Panc1 (cell line): ENCODE results near the gene TMEM151B.

ENCODE experiments used
- CTCF ChIP-seq: fragments of 450-650 bp; IDR thresholded peaks from 2 replicates; pipeline ENCODE4 v1.5.1; 2017; ENCODE audit warnings: mild to moderate bottlenecking
- REST ChIP-seq, 2 experiments: IDR thresholded peaks; 2 replicates each; pipeline ENCODE4 v1.6.1; 2011 to 2012; ENCODE audit warnings: low read depth in 2 of 2, control low read depth in 1 of 2, low read length in 1 of 2, mild to moderate bottlenecking in 1 of 2, moderate library complexity in 1 of 2; ENCODE audit not compliant: insufficient read depth in 1 of 2
- SIN3A ChIP-seq: IDR thresholded peaks from 2 replicates; pipeline ENCODE4 v1.6.1; 2012; ENCODE audit warnings: low read depth, mild to moderate bottlenecking, low read length, moderate library complexity, borderline replicate concordance; ENCODE audit not compliant: insufficient read depth

DNA sequence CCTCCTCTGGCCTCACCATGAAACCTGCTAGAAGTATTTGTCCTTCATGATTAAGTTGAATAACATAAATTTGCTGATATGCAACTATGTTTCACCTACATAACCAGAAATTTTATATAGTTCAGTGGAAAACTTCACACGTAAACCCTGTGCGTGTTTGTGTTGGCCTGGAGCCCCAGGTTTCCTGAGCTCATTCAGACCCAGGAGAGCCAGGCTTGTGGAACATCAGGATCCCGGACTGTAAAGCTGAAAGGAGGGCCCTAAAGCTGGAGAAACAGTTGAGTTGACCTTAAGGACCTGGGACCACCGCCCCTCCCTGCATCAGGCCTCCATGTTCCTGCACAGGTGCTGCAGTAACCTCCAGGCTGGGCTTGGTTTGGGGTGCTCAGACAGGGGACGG, 69.1 kb downstream of the TMEM151B start:
- TF ChIP-seq REST (IDR thresholded peaks at IDR 0.05; ENCODE audit: insufficient read depth in 1 of 2, low read depth in 2 of 2, low read length in 1 of 2) (no peak), SIN3A (no peak), CTCF (no peak)
